Measurements from ENCODE around the gene PLCG2.
"Not testable (repeated sequence)": the region's sequence is repeated elsewhere in the genome, so short reads cannot be mapped to it uniquely, and the experiment has no call there.

Gene PLCG2

DNA sequence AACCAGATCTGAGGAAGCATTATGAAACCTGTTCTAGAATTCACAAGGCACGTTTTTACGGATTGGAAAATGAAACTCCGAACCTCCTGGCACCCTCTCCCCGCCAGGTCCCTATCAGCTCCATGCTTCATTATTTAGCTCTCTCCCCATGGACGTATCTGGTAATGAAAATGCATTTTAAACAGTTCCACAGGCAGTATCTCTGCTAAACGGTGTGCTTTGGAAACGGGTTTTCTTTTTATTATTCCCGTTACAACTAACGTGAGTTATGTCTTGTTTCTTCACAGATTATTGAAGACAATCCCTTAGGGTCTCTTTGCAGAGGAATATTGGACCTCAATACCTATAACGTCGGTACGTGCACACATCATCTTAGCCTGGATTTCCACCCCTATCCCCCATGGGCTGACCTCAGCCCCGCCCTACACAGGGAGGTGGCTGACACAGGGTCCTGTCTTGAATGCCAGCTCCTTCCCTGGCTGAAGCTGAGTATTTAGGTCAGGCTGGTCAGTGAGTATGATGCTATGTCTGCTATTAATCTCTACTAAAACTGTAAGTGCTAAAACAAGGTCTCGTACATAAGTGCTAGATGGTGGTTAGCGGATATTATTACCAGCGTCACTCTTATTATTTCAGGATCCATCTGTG lies 149.3 kb downstream of the PLCG2 start:
- H3K27ac ChIP-seq = peak overlapping the region; percentile 69
- CTCF ChIA-PET = no interaction called here
- POLR2A ChIA-PET (ENCODE audit: low non-redundant PET) = no interaction called here
- TF ChIP-seq, protein P1, sequence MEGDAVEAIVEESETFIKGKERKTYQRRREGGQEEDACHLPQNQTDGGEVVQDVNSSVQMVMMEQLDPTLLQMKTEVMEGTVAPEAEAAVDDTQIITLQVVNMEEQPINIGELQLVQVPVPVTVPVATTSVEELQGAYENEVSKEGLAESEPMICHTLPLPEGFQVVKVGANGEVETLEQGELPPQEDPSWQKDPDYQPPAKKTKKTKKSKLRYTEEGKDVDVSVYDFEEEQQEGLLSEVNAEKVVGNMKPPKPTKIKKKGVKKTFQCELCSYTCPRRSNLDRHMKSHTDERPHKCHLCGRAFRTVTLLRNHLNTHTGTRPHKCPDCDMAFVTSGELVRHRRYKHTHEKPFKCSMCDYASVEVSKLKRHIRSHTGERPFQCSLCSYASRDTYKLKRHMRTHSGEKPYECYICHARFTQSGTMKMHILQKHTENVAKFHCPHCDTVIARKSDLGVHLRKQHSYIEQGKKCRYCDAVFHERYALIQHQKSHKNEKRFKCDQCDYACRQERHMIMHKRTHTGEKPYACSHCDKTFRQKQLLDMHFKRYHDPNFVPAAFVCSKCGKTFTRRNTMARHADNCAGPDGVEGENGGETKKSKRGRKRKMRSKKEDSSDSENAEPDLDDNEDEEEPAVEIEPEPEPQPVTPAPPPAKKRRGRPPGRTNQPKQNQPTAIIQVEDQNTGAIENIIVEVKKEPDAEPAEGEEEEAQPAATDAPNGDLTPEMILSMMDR (conservative IDR thresholded peaks at IDR 0.05; ENCODE audit: low read depth) = no peak
- no peak for DNase-seq (ENCODE audit: low spot score)

DNA sequence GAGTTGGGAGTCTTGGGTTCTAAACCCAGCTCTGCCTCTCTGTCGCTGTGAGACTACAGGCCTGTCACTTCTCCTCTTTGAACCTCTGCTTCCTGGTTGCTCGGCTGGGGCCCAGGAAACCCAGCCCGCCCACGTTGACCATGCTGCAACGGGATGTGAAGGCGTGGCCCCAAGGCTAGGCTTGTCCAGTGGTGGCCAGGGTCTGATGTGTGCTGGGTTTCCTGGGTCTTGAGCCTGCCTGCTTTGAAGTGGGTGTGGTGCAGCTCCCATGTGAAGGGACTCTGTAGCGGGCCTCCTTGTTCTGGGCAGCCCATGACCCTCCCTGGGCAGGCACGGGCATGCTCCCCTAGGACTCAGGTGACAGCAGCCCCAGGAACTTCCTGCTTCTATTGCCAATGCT lies 149.9 kb downstream of the PLCG2 start:
- TF ChIP-seq, protein P1 (conservative IDR thresholded peaks at IDR 0.05; ENCODE audit: low read depth) = no peak
- ChIA-PET POLR2A (ENCODE audit: low non-redundant PET) (interaction anchor here (0.6 kb wide), 1 partner anchor 943 kb away, joined by 5 read pairs; no protein-coding TSS in a partner anchor), CTCF (no interaction called here)
- H3K27ac ChIP-seq = peak overlapping the region; percentile 69
- DNase-seq (ENCODE audit: low spot score) = peak; percentile 59

DNA sequence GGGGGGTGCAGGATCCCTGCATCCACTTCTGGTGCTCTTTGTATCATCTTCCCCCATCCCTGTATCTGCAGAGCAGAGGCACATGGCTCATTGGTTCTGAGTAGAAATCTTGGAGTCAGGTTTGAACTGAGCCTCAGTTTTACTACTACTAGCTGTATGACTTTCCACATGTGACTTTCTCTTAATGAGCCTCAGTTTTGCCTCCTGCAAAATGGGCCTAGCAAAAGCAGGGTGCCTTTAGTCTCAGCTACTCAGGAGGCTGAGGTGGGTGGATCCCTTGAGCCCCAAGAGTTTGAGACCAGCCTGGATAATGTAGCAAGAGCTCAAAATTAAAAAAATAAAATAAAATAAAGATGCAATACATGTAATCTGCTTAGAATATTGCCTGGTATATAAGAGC lies 150.8 kb downstream of the PLCG2 start:
- ChIA-PET POLR2A (ENCODE audit: low non-redundant PET) (no interaction called here), CTCF (no interaction called here)
- TF ChIP-seq, protein P1 (conservative IDR thresholded peaks at IDR 0.05; ENCODE audit: low read depth) = no peak
- peak overlapping the region; percentile 69 for H3K27ac ChIP-seq
- no peak for DNase-seq (ENCODE audit: low spot score)

DNA sequence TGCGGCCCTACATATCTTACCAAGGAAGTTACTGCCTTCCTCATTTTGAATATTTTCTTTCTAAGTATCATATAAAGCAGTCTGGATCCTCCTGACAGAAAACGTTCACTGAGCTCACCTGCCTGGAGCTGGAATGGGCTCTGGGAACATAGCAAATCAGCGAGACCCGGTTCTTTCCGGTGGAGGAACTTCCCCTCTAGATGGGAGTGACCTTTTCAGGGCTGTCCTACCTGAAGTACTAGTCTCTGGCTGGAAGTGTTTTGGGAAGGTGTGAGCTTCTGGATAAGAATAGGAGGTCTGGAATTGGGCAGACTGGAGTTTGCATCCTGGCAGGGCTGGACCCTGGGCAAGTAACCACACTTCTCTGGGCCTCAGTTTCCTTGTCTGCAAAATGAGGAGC lies 152.8 kb downstream of the PLCG2 start:
- POLR2A ChIA-PET (ENCODE audit: low non-redundant PET) = no interaction called here
- CTCF ChIA-PET = interaction anchor here (0.6 kb wide), 1 partner anchor 13 kb away, joined by 6 read pairs; no protein-coding TSS in a partner anchor
- no peak for DNase-seq (ENCODE audit: low spot score)
- TF ChIP-seq, protein P1 (conservative IDR thresholded peaks at IDR 0.05; ENCODE audit: low read depth) = no peak
- no peak overlapping the region for H3K27ac ChIP-seq

DNA sequence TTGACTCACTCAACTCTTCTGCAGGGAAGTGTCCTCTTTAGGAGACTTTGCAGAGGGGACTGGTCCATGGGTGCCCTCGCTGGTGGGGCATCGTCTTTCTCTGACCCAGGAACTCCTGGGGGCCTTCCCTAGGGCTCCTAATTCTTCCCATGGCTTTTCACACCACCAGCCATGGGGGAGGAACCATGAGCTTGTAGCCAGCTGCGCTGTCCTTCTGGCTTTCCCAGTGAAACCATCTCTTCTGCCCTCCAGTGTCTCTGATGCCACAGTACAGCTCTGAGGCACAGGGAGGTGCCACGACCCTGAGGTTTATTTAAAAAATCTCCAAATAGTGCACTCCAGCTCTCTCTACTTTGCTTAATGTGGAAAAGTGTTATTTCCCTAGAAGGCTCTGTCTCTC lies 153.6 kb downstream of the PLCG2 start:
- POLR2A ChIA-PET (ENCODE audit: low non-redundant PET) = no interaction called here

DNA sequence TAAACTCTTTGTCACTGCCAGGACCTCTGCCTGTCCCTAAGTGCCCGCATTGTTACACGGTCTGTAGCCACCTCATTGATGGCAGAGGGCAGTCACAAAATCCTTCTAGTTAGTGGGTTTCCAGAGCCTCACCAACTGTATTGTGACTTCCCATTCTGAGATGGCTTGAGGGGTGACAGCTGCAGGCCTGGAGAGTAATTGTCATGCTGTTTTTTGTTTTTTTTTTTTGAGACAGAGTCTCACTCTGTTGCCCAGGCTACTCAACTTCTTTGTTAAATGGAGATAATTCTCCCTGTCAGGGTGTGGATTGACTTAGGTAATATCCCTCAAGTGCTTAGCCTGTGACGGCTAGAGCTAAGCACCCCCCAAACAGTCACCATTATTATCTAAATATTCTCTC lies 154.3 kb downstream of the PLCG2 start:
- TF ChIP-seq, protein P1 (conservative IDR thresholded peaks at IDR 0.05; ENCODE audit: low read depth) = no peak
- CTCF ChIA-PET = interaction anchor here (0.6 kb wide), 1 partner anchor 98 kb away, joined by 5 read pairs; no protein-coding TSS in a partner anchor
- no peak for DNase-seq (ENCODE audit: low spot score)
- no peak overlapping the region for H3K27ac ChIP-seq
- POLR2A ChIA-PET (ENCODE audit: low non-redundant PET) = no interaction called here

More for the DNA sequence above, 153.6 kb downstream of the PLCG2 start:
- CTCF ChIA-PET = interaction anchor here (0.7 kb wide), 1 partner anchor 43 kb away, joined by 3 read pairs; no protein-coding TSS in a partner anchor
- TF ChIP-seq, protein P1 (conservative IDR thresholded peaks at IDR 0.05; ENCODE audit: low read depth) = no peak
- no peak overlapping the region for H3K27ac ChIP-seq
- DNase-seq (ENCODE audit: low spot score) = no peak

DNA sequence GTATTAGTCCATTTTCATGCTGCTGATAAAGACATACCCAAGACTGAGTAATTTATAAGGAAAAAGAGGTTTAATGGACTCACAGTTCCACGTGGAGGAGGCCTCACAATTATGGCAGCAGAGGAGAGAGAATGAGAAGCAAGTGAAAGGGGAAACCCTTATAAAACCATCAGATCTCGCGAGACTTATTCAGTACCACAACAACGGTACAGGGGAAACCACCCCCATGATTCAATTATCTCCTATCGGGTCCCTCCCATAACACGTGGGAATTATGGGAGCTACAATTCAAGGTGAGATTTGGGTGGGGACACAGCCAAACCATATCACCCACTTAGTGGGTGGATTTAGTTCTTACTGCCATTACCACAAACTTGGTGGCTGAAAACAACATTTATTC lies 155.6 kb downstream of the PLCG2 start:
- POLR2A ChIA-PET (ENCODE audit: low non-redundant PET); CTCF ChIA-PET; H3K27ac ChIP-seq; DNase-seq (ENCODE audit: low spot score): not testable (repeated sequence)
